Hematopoietic multipotent progenitor cell (in vitro differentiated cells): ENCODE data around the gene SQSTM1. TPM values are rescaled to one million over a fixed set of nuclear protein-coding genes. Genes with fewer than 3 reads are reported as not detected.
"Not testable (repeated sequence)": the region's sequence is repeated elsewhere in the genome, so short reads cannot be mapped to it uniquely, and the experiment has no call there.

Source experiments
- DNase-seq, 3 donors: peaks; one replicate each; pipeline ENCODE4 v3.0.0-alpha.2; 2011 to 2015; ENCODE audit warnings: low read depth in 2 of 3, low spot score in 2 of 3
- total RNA-seq: library from RNA; depleted of rRNA; stranded (reverse); fragments of >200 nt; gene quantifications from one replicate; pipeline ENCODE4 v1.2.3, GENCODE V29; 2012

SQSTM1 gene
- total RNA-seq = 225 TPM

- DNase-seq = peak; percentile 80 to 85 (median 82)
These were observed at the start of gene SQSTM1 for GRCh38 chr5:179820483-179821297. TSS of gene SQSTM1 (plus strand) at chr5:179820905. CDS start at chr5:179820937, 32 bp downstream.

- peak in 1 of 3 donors; percentile 56 for DNase-seq
These were observed 49.3 kb upstream of the SQSTM1 start for GRCh38 chr5:179771311-179771895.

GRCh38 chr5:179772351-179772750, 48.4 kb upstream of the SQSTM1 start:
- DNase-seq = no peak

GRCh38 chr5:179773686-179774040, 47.0 kb upstream of the SQSTM1 start:
- no peak for DNase-seq

- no peak for DNase-seq
These were observed 46.3 kb upstream of the SQSTM1 start for GRCh38 chr5:179774442-179774841.

GRCh38 chr5:179776411-179776938, 44.2 kb upstream of the SQSTM1 start:
- no peak for DNase-seq

GRCh38 chr5:179777456-179777855, 43.2 kb upstream of the SQSTM1 start:
- DNase-seq = no peak

GRCh38 chr5:179777909-179778308, 42.8 kb upstream of the SQSTM1 start:
- no peak for DNase-seq

- no peak for DNase-seq
These were observed 42.1 kb upstream of the SQSTM1 start for GRCh38 chr5:179778591-179778990.

- DNase-seq = no peak
These were observed 40.9 kb upstream of the SQSTM1 start for GRCh38 chr5:179779826-179780225.

- no peak for DNase-seq
These were observed 40.3 kb upstream of the SQSTM1 start for GRCh38 chr5:179780362-179780761.

GRCh38 chr5:179781846-179782245, 38.9 kb upstream of the SQSTM1 start:
- no peak for DNase-seq

GRCh38 chr5:179783128-179783527, 37.6 kb upstream of the SQSTM1 start:
- DNase-seq = no peak

GRCh38 chr5:179786861-179787260, 33.8 kb upstream of the SQSTM1 start:
- no peak for DNase-seq

- no peak for DNase-seq
These were observed 32.4 kb upstream of the SQSTM1 start for GRCh38 chr5:179788193-179788854.

- not testable (repeated sequence) for DNase-seq
These were observed 31.4 kb upstream of the SQSTM1 start for GRCh38 chr5:179789278-179789677.

GRCh38 chr5:179791881-179792611, 28.7 kb upstream of the SQSTM1 start:
- peak in 1 of 3 donors; percentile 36 for DNase-seq

GRCh38 chr5:179792612-179793467, 27.9 kb upstream of the SQSTM1 start:
- no peak for DNase-seq

GRCh38 chr5:179793468-179794139, 27.1 kb upstream of the SQSTM1 start, which contains the start of gene LTC4S:
TSS of gene LTC4S (plus strand) at chr5:179793986. CDS start at chr5:179794081, 95 bp downstream.
- DNase-seq = peak in 2 of 3 donors; percentile 84 to 89
